Osteocyte (in vitro differentiated cells): Measurements from ENCODE around the gene LPAR3. TPM values are rescaled to one million over a fixed set of nuclear protein-coding genes. Genes with fewer than 3 reads are reported as not detected.

Experiments
- DNase-seq: peaks from one replicate; pipeline ENCODE4 v3.0.0; 2021; ENCODE audit warnings: mixed read lengths; ENCODE audit not compliant: unreplicated experiment; ENCODE audit errors: extremely low spot score
- H3K27ac Mint-ChIP-seq: one replicate; pipeline ENCODE4 v1.8.0; 2021; ENCODE audit warnings: mild to moderate bottlenecking, mixed read lengths; ENCODE audit not compliant: unreplicated experiment
- H3K27me3 Mint-ChIP-seq: one replicate; pipeline ENCODE4 v1.8.0; 2021; ENCODE audit warnings: mixed read lengths; ENCODE audit not compliant: unreplicated experiment
- H3K36me3 Mint-ChIP-seq: one replicate; pipeline ENCODE4 v1.8.0; 2021; ENCODE audit warnings: mixed read lengths; ENCODE audit not compliant: unreplicated experiment
- H3K4me1 Mint-ChIP-seq: one replicate; pipeline ENCODE4 v1.8.0; 2021; ENCODE audit warnings: mixed read lengths; ENCODE audit not compliant: unreplicated experiment
- H3K4me3 Mint-ChIP-seq: one replicate; pipeline ENCODE4 v1.8.0; 2021; ENCODE audit warnings: mild to moderate bottlenecking, moderate library complexity, mixed read lengths; ENCODE audit not compliant: unreplicated experiment
- H3K9me3 Mint-ChIP-seq: one replicate; pipeline ENCODE4 v1.8.0; 2021; ENCODE audit warnings: mixed read lengths; ENCODE audit not compliant: unreplicated experiment
- CTCF ChIP-seq: fragments of 200-600 bp; sonication (generic); IDR thresholded peaks from 2 replicates; pipeline ENCODE4 v1.5.0; 2021; ENCODE audit warnings: antibody characterized with exemption, mild to moderate bottlenecking, moderate library complexity
- total RNA-seq: library from RNA; stranded (reverse); gene quantifications from 2 replicates; pipeline ENCODE4 v1.2.1, GENCODE V29; 2021

The LPAR3 gene
- total RNA-seq, 1 donor from 2014 or later: not detected

DNA sequence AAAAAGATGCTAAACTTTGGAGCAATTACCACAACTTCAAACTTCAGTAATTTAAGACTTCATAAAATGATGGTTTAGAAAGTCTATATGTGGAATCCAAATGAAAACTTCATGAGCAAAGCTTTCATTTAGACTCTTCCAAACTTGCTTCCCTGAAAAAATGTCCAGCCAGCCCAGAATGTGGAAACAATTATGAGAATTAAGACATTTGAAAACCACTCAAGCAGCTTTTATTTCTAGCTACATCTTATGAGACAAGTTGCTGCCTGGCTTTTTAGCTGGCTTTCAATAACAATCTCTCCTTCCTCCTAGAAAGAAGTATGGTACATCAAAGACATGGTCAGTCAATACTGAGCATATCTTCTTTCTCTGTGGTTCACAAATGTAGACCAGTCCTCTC is 21.8 kb downstream of the LPAR3 start:
- no peak overlapping the region for H3K4me3 Mint-ChIP-seq
- no peak for TF ChIP-seq CTCF
- H3K27ac Mint-ChIP-seq: no peak overlapping the region
- DNase-seq: no peak
- peaks cover 41% of the 10 kb centered on the region for H3K27me3 Mint-ChIP-seq
- H3K9me3 Mint-ChIP-seq: no peaks in the 10 kb centered on the region
- no peaks in the 10 kb centered on the region for H3K36me3 Mint-ChIP-seq
- H3K4me1 Mint-ChIP-seq: no peaks in the 10 kb centered on the region

- Mint-ChIP-seq H3K36me3 (no peaks in the 10 kb centered on the region), H3K4me3 (no peak overlapping the region), H3K27ac (no peak overlapping the region), H3K9me3 (no peaks in the 10 kb centered on the region), H3K27me3 (peaks cover 39% of the 10 kb centered on the region), H3K4me1 (no peaks in the 10 kb centered on the region)
- no peak for DNase-seq
- no peak for TF ChIP-seq CTCF
Observed at GRCh38 chr1:84870591-84870990, 22.4 kb downstream of the LPAR3 start.

GRCh38 chr1:84869720-84870119 is 23.3 kb downstream of the LPAR3 start:
- no peak for TF ChIP-seq CTCF
- no peaks in the 10 kb centered on the region for H3K36me3 Mint-ChIP-seq
- no peak overlapping the region for H3K4me3 Mint-ChIP-seq
- H3K4me1 Mint-ChIP-seq: no peaks in the 10 kb centered on the region
- no peak overlapping the region for H3K27ac Mint-ChIP-seq
- DNase-seq: no peak
- no peaks in the 10 kb centered on the region for H3K9me3 Mint-ChIP-seq
- H3K27me3 Mint-ChIP-seq: peaks cover 45% of the 10 kb centered on the region

GRCh38 chr1:84862810-84863251 is 30.2 kb downstream of the LPAR3 start:
- H3K36me3 Mint-ChIP-seq: no peaks in the 10 kb centered on the region
- no peak overlapping the region for H3K27ac Mint-ChIP-seq
- H3K9me3 Mint-ChIP-seq: no peaks in the 10 kb centered on the region
- no peak for TF ChIP-seq CTCF
- H3K4me3 Mint-ChIP-seq: no peak overlapping the region
- no peak for DNase-seq
- no peaks in the 10 kb centered on the region for H3K4me1 Mint-ChIP-seq
- peaks cover 36% of the 10 kb centered on the region for H3K27me3 Mint-ChIP-seq

DNA sequence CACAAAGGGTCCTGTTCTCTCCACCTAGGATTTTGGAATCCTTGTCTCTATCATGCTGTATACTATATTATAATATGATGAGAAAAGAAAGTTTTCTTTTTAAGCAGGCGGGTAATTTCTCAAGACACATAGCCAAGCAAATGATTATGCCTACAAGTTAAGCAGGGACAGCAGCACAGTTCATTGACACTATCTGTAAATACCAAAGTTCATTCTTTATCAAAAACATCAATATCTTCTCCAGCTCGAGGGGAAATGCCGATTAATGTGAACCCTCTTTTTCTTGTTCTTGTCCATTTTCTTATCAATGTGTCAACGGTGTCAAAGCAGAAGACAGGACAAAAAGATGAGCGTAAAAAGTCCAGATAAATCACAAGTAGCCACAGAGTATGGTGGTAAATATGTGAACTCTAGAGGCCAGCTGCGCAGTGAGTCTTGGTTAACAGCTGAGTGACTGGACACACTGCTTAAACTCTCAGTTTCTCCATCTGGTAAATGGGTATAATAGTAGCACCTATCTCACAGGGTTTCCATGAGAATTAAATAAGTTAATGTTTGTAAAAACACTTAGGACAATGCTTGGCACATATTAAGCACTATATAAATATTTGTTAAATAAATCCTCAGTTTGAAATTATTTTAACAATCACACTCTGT is 30.9 kb downstream of the LPAR3 start:
- TF ChIP-seq CTCF: no peak
- DNase-seq: no peak
- Mint-ChIP-seq H3K27me3 (peaks cover 36% of the 10 kb centered on the region), H3K27ac (no peak overlapping the region), H3K4me3 (no peak overlapping the region), H3K9me3 (no peaks in the 10 kb centered on the region), H3K4me1 (no peaks in the 10 kb centered on the region), H3K36me3 (no peaks in the 10 kb centered on the region)
